ENCODE results near the gene FAM163B.

- TF ChIP-seq CTCF (IDR thresholded peaks at IDR 0.05) (no peak), POLR2A (IDR thresholded peaks at IDR 0.05) (no peak)
Measured at GRCh38 chr9:133608889-133609288, 300 bp downstream of the FAM163B start.

Measured in thyroid gland (tissue), 4 donors.